Endothelial cell of umbilical vein (primary cell): ENCODE measurements around the gene CLEC16A. TPM values are rescaled to one million over a fixed set of nuclear protein-coding genes. Genes with fewer than 3 reads are reported as not detected.

Experiments
- BruUV-seq: library from RNA; stranded (reverse); fragments of 400-500 nt; replicated peaks from 2 replicates; lab custom pipeline; 2021; lab: Mats Ljungman, UMichigan
- CTCF ChIA-PET: fragments of 300-600, 350-600 bp; sonication (Branson Sonifier 250); formaldehyde crosslinking; loops from one replicate; lab custom pipeline; 2021; ENCODE audit warnings: antibody characterized with exemption, inconsistent platforms; lab: Charles Lee
- POLR2A ChIA-PET: fragments of 300-600, 350-600 bp; sonication (Branson Sonifier 250); formaldehyde crosslinking; loops from one replicate; lab custom pipeline; 2021; ENCODE audit warnings: antibody characterized with exemption, inconsistent platforms; lab: Charles Lee
- DNase-seq: peaks from one replicate; pipeline ENCODE4 v3.0.0-alpha.2; 2011; ENCODE audit warnings: low read depth, low spot score
- FAIRE-seq: peaks from 2 replicates; lab custom pipeline; 2011; peaks lifted over from hg19 to GRCh38; lab: Jason Lieb, UNC
- H2AFZ ChIP-seq: 2 replicates; pipeline ENCODE4 v1.6.0; 2012; ENCODE audit warnings: low read depth, low read length, control low read depth, inconsistent platforms
- H3K27ac ChIP-seq: 2 replicates; pipeline ENCODE4 v1.5.1; 2011; ENCODE audit warnings: low read depth, mild to moderate bottlenecking, control low read depth, low read length, moderate library complexity; ENCODE audit not compliant: insufficient read depth
- H3K27me3 ChIP-seq, 2 experiments: 2 replicates each; pipeline versions ENCODE4 v1.6.0 to v1.6.1; 2011; ENCODE audit warnings: low read length in 2 of 2, mixed read lengths in 1 of 2; ENCODE audit not compliant: control insufficient read depth in 2 of 2, insufficient read depth in 2 of 2
- H3K36me3 ChIP-seq, 2 experiments: 2 replicates in 1 of 2; 3 replicates in 1 of 2; pipeline ENCODE4 v1.5.1; 2011; ENCODE audit warnings: low read length in 2 of 2, mild to moderate bottlenecking in 1 of 2, moderate library complexity in 1 of 2; ENCODE audit not compliant: control insufficient read depth in 2 of 2, insufficient read depth in 2 of 2; ENCODE audit errors: extremely low read depth in 1 of 2
- H3K4me1 ChIP-seq: 3 replicates; pipeline ENCODE4 v1.5.1; 2011; ENCODE audit warnings: mild to moderate bottlenecking, low read length; ENCODE audit not compliant: control insufficient read depth, insufficient read depth; ENCODE audit errors: extremely low read depth
- H3K4me2 ChIP-seq: 2 replicates; pipeline ENCODE4 v1.6.1; 2011; ENCODE audit warnings: low read length, control low read depth, mixed read lengths; ENCODE audit not compliant: insufficient read depth
- H3K4me3 ChIP-seq, 3 experiments: fragments of 200-600 bp in 1 of 3; sonication (generic), shearing (Covaris generic) in 1 of 3; replicated peaks in 1 of 3; 2 replicates each; pipeline ENCODE4 v1.5.1; 2011 to 2016; ENCODE audit warnings: control low read depth in 3 of 3, low read length in 3 of 3, mild to moderate bottlenecking in 2 of 3, inconsistent platforms in 1 of 3, low read depth in 1 of 3, moderate library complexity in 1 of 3; ENCODE audit not compliant: insufficient read depth in 1 of 3
- H3K79me2 ChIP-seq: 2 replicates; pipeline ENCODE4 v1.6.0; 2012; ENCODE audit warnings: low read length, inconsistent platforms; ENCODE audit not compliant: control insufficient read depth, insufficient read depth
- H3K9ac ChIP-seq: replicated peaks from 2 replicates; pipeline ENCODE3; 2011; ENCODE audit warnings: low read length, control low read depth; ENCODE audit not compliant: insufficient read depth; ENCODE audit errors: extremely low read depth
- H3K9me1 ChIP-seq: replicated peaks from 3 replicates; pipeline ENCODE4 v1.6.0; 2011; ENCODE audit warnings: mild to moderate bottlenecking, low read length; ENCODE audit not compliant: control insufficient read depth, insufficient read depth; ENCODE audit errors: extremely low read depth
- H3K9me3 ChIP-seq: replicated peaks from 2 replicates; pipeline ENCODE4 v1.5.1; 2012; ENCODE audit warnings: low read length, inconsistent platforms; ENCODE audit not compliant: control insufficient read depth, insufficient read depth
- H4K20me1 ChIP-seq: replicated peaks from 2 replicates; pipeline ENCODE3; 2011; ENCODE audit warnings: mild to moderate bottlenecking, low read length; ENCODE audit not compliant: control insufficient read depth, insufficient read depth; ENCODE audit errors: extremely low read depth
- EZH2 ChIP-seq: IDR thresholded peaks from 2 replicates; pipeline ENCODE4 v1.6.1; 2012; ENCODE audit warnings: borderline replicate concordance, low read depth, mild to moderate bottlenecking, moderate library complexity, low read length, inconsistent platforms; ENCODE audit not compliant: severe bottlenecking
- FOS ChIP-seq: IDR thresholded peaks from 2 replicates; pipeline ENCODE4 v1.6.1; 2011; ENCODE audit warnings: mild to moderate bottlenecking, low read length, moderate library complexity, borderline replicate concordance; ENCODE audit not compliant: insufficient read depth
- GATA2 ChIP-seq: IDR thresholded peaks from 2 replicates; pipeline ENCODE4 v1.7.0; 2011; ENCODE audit warnings: low read depth, mild to moderate bottlenecking, moderate library complexity, mixed read lengths, low read length; ENCODE audit not compliant: insufficient read length, insufficient read depth
- JUN ChIP-seq: IDR thresholded peaks from 2 replicates; pipeline ENCODE4 v1.6.1; 2011; ENCODE audit warnings: borderline replicate concordance, low read depth; ENCODE audit not compliant: insufficient read length, insufficient read depth
- MYC ChIP-seq: IDR thresholded peaks from one replicate; pipeline ENCODE4 v1.6.1; 2011; ENCODE audit warnings: mild to moderate bottlenecking, low read depth, low read length
- POLR2A ChIP-seq: IDR thresholded peaks from 2 replicates; pipeline ENCODE4 v1.6.1; 2012; ENCODE audit warnings: low read depth, mild to moderate bottlenecking, control low read depth, low read length
- POLR2AphosphoS5 ChIP-seq: IDR thresholded peaks from 2 replicates; pipeline ENCODE4 v1.6.1; 2012; ENCODE audit warnings: low read depth, mild to moderate bottlenecking, control low read depth, low read length, moderate library complexity; ENCODE audit not compliant: insufficient read depth
- dilution Hi-C: fragments of 300-500 bp; cut with MboI; formaldehyde crosslinking; loops from one replicate; pipeline ENCODE4 v1.15.0; 2019; ENCODE audit warnings: low sequenced_read_pairs; ENCODE audit not compliant: extremely low pct_ligation_motif_present
- intact Hi-C: fragments of 100-400 bp; cut with micrococcal nuclease; formaldehyde crosslinking; loops from one replicate; pipeline ENCODE4 v1.10.0; 2022
- polyA plus RNA-seq, 4 experiments: library from polyadenylated mRNA; depleted of rRNA in 3 of 4; stranded (reverse) in 3 of 4; unstranded in 1 of 4; fragments of >200 nt; gene quantifications; 2 replicates each; pipeline versions ENCODE4 v1.2.1 to v1.2.3, GENCODE V29; 2011 to 2012; ENCODE audit warnings: missing spikeins in 1 of 4
- total RNA-seq: library from RNA; stranded (reverse); gene quantifications from 2 replicates; pipeline ENCODE4 v1.2.3, GENCODE V29; 2021
- TF ChIP-seq, protein P1 (sequence below), 2 donors: IDR thresholded peaks; 1 replicate in 1 of 2; 2 replicates in 1 of 2; pipeline ENCODE4 v1.5.1; 2011; ENCODE audit warnings: low read length in 2 of 2, mild to moderate bottlenecking in 2 of 2, moderate library complexity in 2 of 2, control low read depth in 1 of 2, inconsistent platforms in 1 of 2, low read depth in 1 of 2; ENCODE audit not compliant: insufficient read depth in 1 of 2; ENCODE audit errors: extremely low read depth in 1 of 2
- TF ChIP-seq, protein P2 (sequence below): IDR thresholded peaks from 2 replicates; pipeline ENCODE4 v1.6.1; 2011; ENCODE audit not compliant: insufficient read depth, insufficient read length

CLEC16A gene
- total and polyA plus RNA-seq, 2 donors (not counting 3 experiments of a cell fraction or from before 2014, with no cell fraction given): 11.4 to 23.3 TPM

DNA sequence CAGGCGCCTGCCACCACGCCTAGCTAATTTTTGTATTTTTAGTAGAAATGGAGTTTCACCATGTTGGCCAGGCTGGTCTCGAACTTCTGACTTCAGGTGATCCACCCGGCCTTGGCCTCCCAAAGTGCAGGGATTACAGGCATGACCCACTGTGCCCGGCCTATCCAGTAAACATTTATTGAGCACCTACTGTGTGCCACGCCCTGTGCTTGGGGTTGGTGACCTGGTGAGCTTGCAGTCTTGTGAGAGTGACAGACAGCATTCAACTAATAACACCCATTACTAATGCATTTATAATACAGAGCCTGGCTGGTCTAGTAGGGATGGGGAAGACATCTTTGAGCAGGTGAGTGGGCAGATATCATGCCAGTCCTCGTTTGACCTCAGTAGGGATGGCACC lies 198.6 kb downstream of the CLEC16A start:
- no TSS peak for BruUV-seq
- CTCF ChIA-PET: interaction anchor here (1.0 to 1.7 kb wide), 2 partner anchors 9 kb away, joined by 3 to 5 read pairs; no protein-coding TSS in a partner anchor
- FAIRE-seq (no peak), DNase-seq (no peak)
- intact Hi-C loops: no loop called here
- dilution Hi-C loops: no loop called here
- POLR2A ChIA-PET: no interaction called here
- Histone ChIP-seq H3K9ac (no peak overlapping the region), H3K27ac (no peak overlapping the region), H3K4me1 (peaks cover 22% of the 10 kb centered on the region), H3K79me2 (no peaks in the 10 kb centered on the region), H2AFZ (no peak overlapping the region), H3K4me2 (no peak overlapping the region), H3K27me3 (no peaks in the 10 kb centered on the region), H3K4me3 (no peak overlapping the region), H4K20me1 (no peaks in the 10 kb centered on the region), H3K9me3 (no peaks in the 10 kb centered on the region), H3K9me1 (no peaks in the 10 kb centered on the region), H3K36me3 (no peaks in the 10 kb centered on the region)
- no peak for TF ChIP-seq EZH2
- no peak for TF ChIP-seq FOS
- TF ChIP-seq, protein P1, sequence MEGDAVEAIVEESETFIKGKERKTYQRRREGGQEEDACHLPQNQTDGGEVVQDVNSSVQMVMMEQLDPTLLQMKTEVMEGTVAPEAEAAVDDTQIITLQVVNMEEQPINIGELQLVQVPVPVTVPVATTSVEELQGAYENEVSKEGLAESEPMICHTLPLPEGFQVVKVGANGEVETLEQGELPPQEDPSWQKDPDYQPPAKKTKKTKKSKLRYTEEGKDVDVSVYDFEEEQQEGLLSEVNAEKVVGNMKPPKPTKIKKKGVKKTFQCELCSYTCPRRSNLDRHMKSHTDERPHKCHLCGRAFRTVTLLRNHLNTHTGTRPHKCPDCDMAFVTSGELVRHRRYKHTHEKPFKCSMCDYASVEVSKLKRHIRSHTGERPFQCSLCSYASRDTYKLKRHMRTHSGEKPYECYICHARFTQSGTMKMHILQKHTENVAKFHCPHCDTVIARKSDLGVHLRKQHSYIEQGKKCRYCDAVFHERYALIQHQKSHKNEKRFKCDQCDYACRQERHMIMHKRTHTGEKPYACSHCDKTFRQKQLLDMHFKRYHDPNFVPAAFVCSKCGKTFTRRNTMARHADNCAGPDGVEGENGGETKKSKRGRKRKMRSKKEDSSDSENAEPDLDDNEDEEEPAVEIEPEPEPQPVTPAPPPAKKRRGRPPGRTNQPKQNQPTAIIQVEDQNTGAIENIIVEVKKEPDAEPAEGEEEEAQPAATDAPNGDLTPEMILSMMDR (IDR thresholded peaks at IDR 0.05; ENCODE audit: extremely low read depth in 1 of 2, insufficient read depth in 1 of 2, low read depth in 1 of 2, low read length in 2 of 2): no peak
- no peak for TF ChIP-seq POLR2AphosphoS5
- TF ChIP-seq JUN: no peak
- no peak for TF ChIP-seq POLR2A
- TF ChIP-seq MYC: no peak
- TF ChIP-seq, protein P2, sequence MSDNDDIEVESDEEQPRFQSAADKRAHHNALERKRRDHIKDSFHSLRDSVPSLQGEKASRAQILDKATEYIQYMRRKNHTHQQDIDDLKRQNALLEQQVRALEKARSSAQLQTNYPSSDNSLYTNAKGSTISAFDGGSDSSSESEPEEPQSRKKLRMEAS: no peak
- TF ChIP-seq GATA2: no peak
